DMS79 (cell line): ENCODE results near the gene TEX14.
A peak's percentile ranks its signal among the peaks of the same experiment; 100 is the strongest.

ENCODE experiments used
- DNase-seq: peaks from one replicate; lab custom pipeline; 2025; lab: John Stamatoyannopoulos, UW

The TEX14 gene

GRCh38 chr17:58520843-58521430 is 170.9 kb downstream of the TEX14 start:
- DNase-seq, result no peak

DNA sequence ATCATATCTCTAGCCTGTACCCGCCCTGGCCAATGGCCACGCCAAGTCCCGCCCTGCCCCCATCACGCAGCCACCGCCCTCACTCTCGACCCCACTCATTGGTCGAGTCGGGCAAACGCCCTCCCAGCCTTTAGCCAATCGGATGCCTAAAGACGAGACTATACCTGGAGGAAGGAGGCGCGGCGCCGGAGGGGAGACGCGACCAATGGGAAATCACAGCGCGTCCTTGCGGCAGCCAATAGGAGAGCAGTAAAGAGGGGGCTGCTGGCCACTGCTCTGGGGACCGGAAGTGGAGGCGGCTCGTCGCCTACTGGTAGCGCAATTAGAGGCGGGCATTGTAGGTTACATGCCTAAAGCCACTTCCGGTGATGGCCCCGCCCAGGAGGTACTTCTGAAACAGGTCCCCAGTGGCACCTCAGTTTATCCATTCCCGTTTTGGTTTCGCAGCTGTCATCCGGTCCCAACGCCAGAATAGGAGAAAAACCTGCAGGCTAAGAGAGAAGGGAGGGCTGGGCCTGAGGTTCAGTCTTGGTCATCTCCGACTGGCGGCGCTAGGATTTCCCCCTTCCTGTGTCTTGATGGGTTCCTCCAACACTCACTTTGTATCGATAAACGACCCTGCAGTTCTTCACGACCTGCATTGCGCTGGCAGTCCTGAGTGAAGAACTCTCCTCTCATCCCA is 173.8 kb downstream of the TEX14 start:
- DNase-seq, result peak; percentile 94

GRCh38 chr17:58517378-58517927 is 174.4 kb downstream of the TEX14 start:
- peak; percentile 61 for DNase-seq

DNA sequence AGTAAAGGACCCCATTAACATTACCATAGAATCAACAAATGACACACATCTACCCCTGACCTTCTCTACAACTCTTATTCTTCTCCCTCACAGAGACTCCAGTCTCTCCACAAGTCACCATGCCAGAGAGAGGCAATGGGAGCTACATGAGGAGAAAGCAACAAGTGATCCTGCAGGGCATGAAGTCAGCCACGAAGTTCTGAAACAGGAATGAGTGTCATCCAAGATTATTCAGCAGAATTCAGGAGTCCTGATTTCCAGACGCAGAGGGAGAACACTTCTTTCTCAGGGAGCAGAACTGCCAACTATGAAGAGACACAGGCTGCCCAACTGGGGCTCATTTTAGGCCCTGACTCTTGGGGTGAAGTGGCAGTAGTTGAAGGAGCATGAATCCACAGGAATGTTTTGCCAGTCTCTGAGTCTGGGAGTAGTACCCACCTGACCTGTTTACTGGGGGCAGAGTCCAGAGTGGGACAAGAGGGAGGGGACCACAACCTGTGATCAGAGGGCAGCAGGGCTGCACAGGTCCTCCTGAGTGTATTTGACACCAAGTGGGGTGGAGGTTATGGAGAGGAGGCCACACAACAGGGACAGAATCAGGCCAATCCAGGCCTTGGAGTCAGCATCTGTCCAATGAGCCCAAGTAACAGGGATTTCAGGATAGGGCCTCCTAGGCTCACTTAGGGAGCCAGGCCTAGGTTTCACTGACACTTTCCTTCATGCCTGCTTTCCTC is 175.0 kb downstream of the TEX14 start:
- no peak for DNase-seq

GRCh38 chr17:58515286-58515685 is 176.6 kb downstream of the TEX14 start:
- DNase-seq, result no peak

DNA sequence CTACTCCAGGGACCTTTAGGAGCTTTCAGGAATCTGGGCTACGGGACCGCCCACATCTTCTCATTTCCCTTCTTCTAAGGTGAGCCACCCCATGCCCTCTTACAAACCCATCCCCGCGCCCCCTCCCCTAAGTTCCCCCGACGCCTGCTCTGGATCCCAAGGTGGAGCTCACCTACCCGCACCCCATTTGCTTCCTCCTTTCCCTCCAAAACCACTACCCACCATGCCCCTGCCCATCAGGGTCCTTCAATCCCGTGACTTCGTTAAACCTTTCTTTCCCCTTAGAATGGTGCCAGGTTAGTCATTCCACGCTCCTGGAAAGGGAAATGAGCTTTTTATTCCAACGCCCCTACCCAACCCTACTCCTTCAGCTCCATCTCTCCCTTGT is 177.1 kb downstream of the TEX14 start:
- no peak for DNase-seq

DNA sequence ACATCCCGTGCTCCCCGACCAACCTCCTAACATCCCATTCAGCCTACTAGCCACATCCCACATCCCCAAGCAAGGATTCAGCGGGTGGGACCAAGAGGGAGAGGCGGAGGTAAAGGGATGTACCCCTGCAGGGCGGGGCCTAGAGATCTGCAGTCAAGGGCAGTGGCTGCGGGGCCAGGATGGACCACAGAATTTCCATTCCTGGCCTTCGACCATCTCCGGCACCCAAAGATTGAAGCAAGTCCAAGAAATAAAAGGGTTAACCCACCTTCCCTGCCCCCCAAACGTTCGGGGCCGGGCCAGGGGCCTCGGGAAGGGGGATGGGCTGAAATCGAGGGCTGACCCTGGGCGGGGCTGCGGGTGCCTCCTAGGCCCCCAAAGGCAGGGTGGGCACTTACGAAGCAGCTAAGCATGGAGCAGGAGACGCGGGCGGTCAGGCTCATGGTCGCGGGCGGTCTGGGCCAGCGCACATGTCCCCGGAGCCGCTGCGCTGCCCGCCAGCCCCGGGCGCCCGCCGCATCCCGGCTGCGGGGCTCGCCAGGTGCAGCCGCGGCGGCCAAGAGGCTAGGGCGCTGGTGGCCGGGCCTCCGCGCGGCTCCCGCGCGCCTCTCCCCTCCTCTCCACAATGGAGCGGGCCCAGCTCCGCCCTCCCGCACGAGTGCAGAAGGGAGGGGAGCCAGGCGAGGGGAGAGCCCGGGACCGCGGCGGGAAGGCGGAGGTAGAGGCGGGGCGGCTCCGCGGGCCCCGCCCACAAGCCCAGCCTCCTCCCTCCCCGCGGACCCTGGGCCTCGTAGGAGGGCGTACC is 177.7 kb downstream of the TEX14 start, which contains the start of gene MTMR4:
Gene MTMR4 (minus strand): TSS at position 674 of the 805 bp plus-strand sequence. CDS start 231 bp downstream, at position 443.
- peak; percentile 35 for DNase-seq

GRCh38 chr17:58513267-58513964 is 178.4 kb downstream of the TEX14 start:
- no peak for DNase-seq

DNA sequence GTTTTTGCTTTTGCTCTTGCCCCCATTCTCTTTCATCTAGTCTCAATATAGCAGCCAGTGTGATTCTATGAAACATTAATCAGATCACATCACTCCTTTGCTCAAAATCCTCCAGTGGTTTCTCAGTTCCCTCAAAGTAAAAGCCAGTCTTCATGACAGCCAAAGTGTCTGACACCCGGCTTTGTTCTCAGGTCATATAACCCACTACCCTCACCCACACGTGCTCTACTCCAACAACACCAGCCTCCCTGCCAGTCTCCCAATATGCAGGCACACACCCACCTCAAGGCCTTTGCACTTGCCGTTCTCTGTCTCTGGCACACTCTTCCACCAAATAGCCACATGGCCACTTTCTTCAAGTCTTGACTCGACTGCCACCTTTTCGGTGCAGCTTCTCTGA is 181.8 kb downstream of the TEX14 start:
- DNase-seq, result no peak

DNA sequence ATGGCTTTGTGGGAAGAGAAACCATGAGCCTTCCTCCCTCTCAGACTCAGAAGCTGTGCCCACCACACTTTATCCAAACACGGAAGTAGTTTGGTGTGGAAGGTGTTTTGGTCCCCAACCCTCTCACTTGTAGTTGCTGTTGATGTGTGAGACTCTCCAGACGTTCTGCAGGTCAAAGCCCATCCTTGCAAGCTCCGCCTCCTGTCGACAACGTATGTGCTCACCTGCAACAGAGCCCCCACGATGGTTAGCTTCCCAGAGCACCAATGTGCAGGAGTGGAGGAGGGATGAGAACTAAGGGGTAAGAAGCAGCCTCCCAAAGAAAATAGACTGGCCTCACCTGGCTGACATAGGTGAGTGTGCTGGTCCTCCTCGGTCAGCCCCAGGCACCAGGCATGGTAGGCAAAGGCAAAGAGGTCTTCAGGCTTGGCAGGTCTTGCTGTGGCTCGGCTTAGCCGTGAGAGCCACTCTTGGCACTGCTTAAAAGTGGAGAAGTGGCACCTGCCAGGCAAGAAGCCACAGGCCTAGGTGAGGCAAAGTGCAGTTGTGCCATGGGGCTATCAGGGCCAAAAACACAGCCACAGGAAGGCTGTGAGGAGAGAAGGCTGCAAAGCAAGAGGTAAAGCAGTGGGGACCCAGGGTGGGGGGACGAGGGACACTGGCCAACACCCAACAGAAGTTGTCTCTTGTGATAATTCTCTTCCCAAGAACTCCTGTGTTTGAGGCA is 183.3 kb downstream of the TEX14 start:
- DNase-seq, result no peak

DNA sequence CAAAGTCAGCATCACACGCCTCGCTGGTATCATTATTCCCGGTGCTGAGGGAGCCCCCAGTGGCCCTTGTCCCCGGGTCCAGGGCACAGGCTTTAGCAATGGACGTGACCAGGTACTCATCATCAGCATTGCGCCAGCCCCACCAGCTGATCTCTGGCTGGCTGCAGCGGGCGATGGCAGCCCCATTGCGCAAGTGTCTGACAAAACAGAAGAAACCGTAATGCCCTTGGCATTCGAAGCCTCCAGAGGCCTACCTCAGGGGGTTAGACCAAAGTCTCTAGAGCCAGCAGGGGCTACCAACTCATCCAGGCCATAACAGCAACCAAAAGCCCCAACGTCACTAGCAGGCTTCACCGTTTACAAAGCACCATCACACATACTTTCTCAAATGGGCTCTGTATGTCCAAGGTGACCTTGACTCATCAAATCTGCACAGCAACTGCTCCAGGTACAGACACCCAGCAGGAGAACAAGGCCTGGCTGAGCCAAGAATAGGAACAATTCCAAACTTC is 184.7 kb downstream of the TEX14 start:
- no peak for DNase-seq
